Measurements from ENCODE around the gene RAN. TPM values are rescaled to one million over a fixed set of nuclear protein-coding genes. Genes with fewer than 3 reads are reported as not detected.

Gene RAN
- 894 and 1,079 TPM in 2 replicates for total RNA-seq (2021)
- Bru-seq, nascent RNA = percentile 99 among the genes with signal in this experiment
- BruChase-seq, experiment 1, labeled RNA remaining after a 2-hour chase = percentile 99 among the genes with signal in this experiment
- BruChase-seq, experiment 2, labeled RNA remaining after a 6-hour chase = percentile 100 among the genes with signal in this experiment
- long read RNA-seq, transcript RAN-203 (6 exons, 2,455 nt) = minor isoform, 20 of 1,353 reads
- long read RNA-seq, transcript RAN-202 (6 exons, 1,530 nt) = minor isoform, 27 of 1,353 reads
- long read RNA-seq, transcript RAN-212 (7 exons, 2,661 nt) = major isoform, 1,262 of 1,353 reads
- long read RNA-seq, partial matches to known transcripts = 16 of 1,353 reads
- long read RNA-seq, other reads (novel, unspliced or antisense) = 28 of 1,353 reads

DNA sequence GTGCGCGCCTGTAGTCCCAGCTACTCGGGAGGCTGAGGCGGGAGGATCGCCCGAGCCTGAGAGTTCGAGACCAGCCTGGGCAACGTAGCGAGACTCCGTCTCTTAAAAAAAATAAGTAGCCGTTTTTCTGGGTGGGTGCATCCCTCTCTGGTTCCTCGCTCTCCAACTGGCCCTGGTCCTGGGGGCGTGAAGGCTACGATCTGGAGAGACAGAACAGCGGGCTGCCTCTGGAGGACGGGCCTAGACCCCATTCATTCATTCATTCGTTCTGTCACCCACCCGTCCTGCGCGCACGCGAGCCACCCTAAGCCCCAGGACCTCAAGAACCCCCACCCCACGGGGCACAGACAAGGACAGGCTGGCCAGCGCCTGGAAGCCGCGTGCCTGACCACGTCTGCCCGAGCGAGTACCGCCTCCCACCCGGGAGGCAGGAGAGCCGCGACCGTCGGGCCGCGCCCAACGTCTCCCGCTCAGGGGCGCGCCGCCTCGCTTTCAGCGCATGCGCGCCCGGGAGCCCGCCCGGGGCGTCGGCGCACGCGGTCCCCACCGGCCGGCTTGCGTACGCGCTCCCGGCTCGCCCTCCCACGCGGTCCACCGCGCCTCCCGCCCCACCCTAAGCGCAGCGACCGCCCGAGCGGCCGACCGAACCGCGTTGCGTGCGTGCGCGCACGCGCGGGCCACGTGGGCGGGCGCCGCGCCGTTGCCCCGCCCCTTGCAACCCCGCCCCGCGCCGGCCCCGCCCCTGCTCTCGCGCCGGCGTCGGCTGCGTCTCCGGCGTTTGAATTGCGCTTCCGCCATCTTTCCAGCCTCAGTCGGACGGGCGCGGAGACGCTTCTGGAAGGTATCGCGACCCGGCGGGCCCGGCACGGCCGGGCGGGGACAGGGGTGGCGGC lies at the start of gene RAN:
RAN (plus strand) TSS at position 781 of the 893 bp plus-strand sequence. CDS start 528 bp downstream, outside the sequence.
- BruUV-seq (replicated peaks) = TSS peak; percentile 79
- H3K9me3 ChIP-seq (ENCODE audit: insufficient read depth, low read depth) = no peaks in the 10 kb centered on the region
- peak within 1 kb of the TSS; percentile 90 for H2AFZ ChIP-seq
- CTCF ChIA-PET = no interaction called here
- H3F3A ChIP-seq (ENCODE audit: insufficient read depth, low read depth) = peaks cover 39% of the 10 kb centered on the region
- H4K20me1 ChIP-seq (ENCODE audit: insufficient read depth) = peaks cover 35% of the 10 kb centered on the region
- peak within 1 kb of the TSS; percentile 99 for H3K4me3 ChIP-seq
- H3K27me3 ChIP-seq (ENCODE audit: insufficient read depth, low read depth) = no peaks in the 10 kb centered on the region
- peaks cover 15% of the 10 kb centered on the region for H3K4me1 ChIP-seq (replicated peaks; ENCODE audit: insufficient read depth)
- intact Hi-C loops (cut with micrococcal nuclease; ENCODE audit: unreplicated experiment) = loop anchor here (5.0 kb wide), 2 partner anchors 34 to 54 kb away; partner anchors contain the start of gene STX2
- DNase-seq = peak; percentile 63 to 91
- peak within 1 kb of the TSS; percentile 96 for H3K4me2 ChIP-seq
- H3K9me2 ChIP-seq (ENCODE audit: insufficient read depth) = no peaks in the 10 kb centered on the region
- peak within 1 kb of the TSS; percentile 80 for H3K27ac ChIP-seq
- peaks cover 22% of the 10 kb centered on the region for H3K79me2 ChIP-seq (ENCODE audit: low read depth)
- TF ChIP-seq EZH2 (IDR thresholded peaks at IDR 0.05; ENCODE audit: low read depth) = no peak
- TF ChIP-seq, protein P1, sequence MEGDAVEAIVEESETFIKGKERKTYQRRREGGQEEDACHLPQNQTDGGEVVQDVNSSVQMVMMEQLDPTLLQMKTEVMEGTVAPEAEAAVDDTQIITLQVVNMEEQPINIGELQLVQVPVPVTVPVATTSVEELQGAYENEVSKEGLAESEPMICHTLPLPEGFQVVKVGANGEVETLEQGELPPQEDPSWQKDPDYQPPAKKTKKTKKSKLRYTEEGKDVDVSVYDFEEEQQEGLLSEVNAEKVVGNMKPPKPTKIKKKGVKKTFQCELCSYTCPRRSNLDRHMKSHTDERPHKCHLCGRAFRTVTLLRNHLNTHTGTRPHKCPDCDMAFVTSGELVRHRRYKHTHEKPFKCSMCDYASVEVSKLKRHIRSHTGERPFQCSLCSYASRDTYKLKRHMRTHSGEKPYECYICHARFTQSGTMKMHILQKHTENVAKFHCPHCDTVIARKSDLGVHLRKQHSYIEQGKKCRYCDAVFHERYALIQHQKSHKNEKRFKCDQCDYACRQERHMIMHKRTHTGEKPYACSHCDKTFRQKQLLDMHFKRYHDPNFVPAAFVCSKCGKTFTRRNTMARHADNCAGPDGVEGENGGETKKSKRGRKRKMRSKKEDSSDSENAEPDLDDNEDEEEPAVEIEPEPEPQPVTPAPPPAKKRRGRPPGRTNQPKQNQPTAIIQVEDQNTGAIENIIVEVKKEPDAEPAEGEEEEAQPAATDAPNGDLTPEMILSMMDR (conservative IDR thresholded peaks at IDR 0.05) = no peak
- peaks cover 40% of the 10 kb centered on the region for H3K36me3 ChIP-seq (ENCODE audit: low read depth)
- POLR2A ChIA-PET (ENCODE audit: unreplicated experiment) = no interaction called here

GRCh38 chr12:130825771-130826150 lies 46.1 kb upstream of the RAN start:
- Histone ChIP-seq H3K27me3 (ENCODE audit: insufficient read depth, low read depth) (no peaks in the 10 kb centered on the region), H3K9me2 (ENCODE audit: insufficient read depth) (no peaks in the 10 kb centered on the region), H3K79me2 (ENCODE audit: low read depth) (no peaks in the 10 kb centered on the region), H3K36me3 (ENCODE audit: low read depth) (no peaks in the 10 kb centered on the region), H3K9me3 (ENCODE audit: insufficient read depth, low read depth) (no peaks in the 10 kb centered on the region), H3K4me3 (no peak overlapping the region), H3F3A (ENCODE audit: insufficient read depth, low read depth) (no peaks in the 10 kb centered on the region), H3K4me2 (no peak overlapping the region), H3K4me1 (replicated peaks; ENCODE audit: insufficient read depth) (no peaks in the 10 kb centered on the region), H3K27ac (no peak overlapping the region), H2AFZ (no peak overlapping the region), H4K20me1 (ENCODE audit: insufficient read depth) (no peaks in the 10 kb centered on the region)
- ChIA-PET CTCF (no interaction called here), POLR2A (ENCODE audit: unreplicated experiment) (no interaction called here)
- no peak for TF ChIP-seq EZH2 (IDR thresholded peaks at IDR 0.05; ENCODE audit: low read depth)
- TF ChIP-seq, protein P1 (conservative IDR thresholded peaks at IDR 0.05) = no peak
- no peak for DNase-seq
- intact Hi-C loops (cut with micrococcal nuclease; ENCODE audit: unreplicated experiment) = no loop called here
- BruUV-seq (replicated peaks) = no TSS peak

DNA sequence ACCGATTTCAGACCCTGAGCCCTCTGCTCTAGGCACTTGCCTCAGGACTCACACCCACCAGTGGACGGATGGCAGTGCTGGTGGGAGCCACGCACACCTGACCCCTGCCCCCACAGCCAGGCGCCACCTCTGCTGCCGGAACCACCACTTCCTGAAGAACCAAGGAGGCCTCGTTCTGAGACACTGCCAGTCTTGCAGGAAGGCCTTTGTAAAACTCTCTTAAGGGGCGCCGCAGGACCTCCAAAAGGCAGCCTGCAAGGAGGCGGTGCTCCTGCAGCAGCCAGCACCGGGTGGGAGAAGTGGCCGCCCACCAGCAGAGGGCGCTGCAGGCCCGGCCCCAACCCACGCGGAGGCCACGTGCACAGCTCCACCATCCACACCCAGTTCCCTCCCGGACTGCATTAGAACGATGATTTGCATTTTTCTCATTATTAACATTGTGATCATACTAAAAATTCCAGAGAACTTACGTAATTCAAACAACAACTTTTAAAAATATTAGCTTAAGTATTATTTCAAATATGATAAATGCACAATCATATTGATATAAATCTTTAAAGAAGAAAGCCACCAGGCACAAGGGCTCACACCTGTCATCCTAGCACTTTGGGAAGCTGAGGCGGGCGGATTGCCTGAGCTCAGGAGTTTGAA lies 45.6 kb upstream of the RAN start:
- Histone ChIP-seq H4K20me1 (ENCODE audit: insufficient read depth) (no peaks in the 10 kb centered on the region), H2AFZ (no peak overlapping the region), H3K9me3 (ENCODE audit: insufficient read depth, low read depth) (no peaks in the 10 kb centered on the region), H3K4me3 (no peak overlapping the region), H3K4me1 (replicated peaks; ENCODE audit: insufficient read depth) (no peaks in the 10 kb centered on the region), H3K27ac (no peak overlapping the region), H3F3A (ENCODE audit: insufficient read depth, low read depth) (no peaks in the 10 kb centered on the region), H3K9me2 (ENCODE audit: insufficient read depth) (no peaks in the 10 kb centered on the region), H3K36me3 (ENCODE audit: low read depth) (no peaks in the 10 kb centered on the region), H3K79me2 (ENCODE audit: low read depth) (no peaks in the 10 kb centered on the region), H3K27me3 (ENCODE audit: insufficient read depth, low read depth) (no peaks in the 10 kb centered on the region), H3K4me2 (no peak overlapping the region)
- BruUV-seq (replicated peaks) = no TSS peak
- ChIA-PET CTCF (interaction anchor here (0.6 to 0.7 kb wide), 2 partner anchors 175 to 310 kb away, joined by 3 to 4 read pairs; no protein-coding TSS in a partner anchor), POLR2A (ENCODE audit: unreplicated experiment) (no interaction called here)
- TF ChIP-seq EZH2 (IDR thresholded peaks at IDR 0.05; ENCODE audit: low read depth) = no peak
- TF ChIP-seq, protein P1 (conservative IDR thresholded peaks at IDR 0.05) = peak; percentile 76
- peak; percentile 48 to 49 for DNase-seq
- intact Hi-C loops (cut with micrococcal nuclease; ENCODE audit: unreplicated experiment) = no loop called here
